GM23338 (cell line): ENCODE measurements around the gene SPARC. TPM values are rescaled to one million over a fixed set of nuclear protein-coding genes. Genes with fewer than 3 reads are reported as not detected.

Experiments used
- ATAC-seq: fragments of 200-7000 bp; cut with Tn5 transposase; 3 replicates; pipeline ENCODE4 v1.9.1; 2020
- DNase-seq: peaks from one replicate; pipeline ENCODE4 v3.0.0-alpha.2; 2015; ENCODE audit warnings: low spot score
- H2AFZ ChIP-seq: fragments of 200-600 bp; sonication (generic); 2 replicates; pipeline ENCODE4 v1.8.0; 2016; ENCODE audit warnings: antibody characterized with exemption, mild to moderate bottlenecking, moderate library complexity
- H3F3A ChIP-seq: fragments of 200-600 bp; sonication (generic); replicated peaks from 2 replicates; pipeline ENCODE4 v1.8.0; 2017; ENCODE audit warnings: antibody characterized with exemption, mixed run types, low read depth
- H3K27ac ChIP-seq: fragments of 200-600 bp; sonication (generic); 2 replicates; pipeline ENCODE4 v1.6.1; 2016; ENCODE audit warnings: low read depth
- H3K27me3 ChIP-seq: fragments of 200-600 bp; sonication (generic); 2 replicates; pipeline ENCODE4 v1.8.0; 2016; ENCODE audit warnings: mild to moderate bottlenecking, mixed run types, moderate library complexity; ENCODE audit not compliant: insufficient read depth
- H3K36me3 ChIP-seq: fragments of 200-600 bp; sonication (generic); 2 replicates; pipeline ENCODE4 v1.8.0; 2016; ENCODE audit warnings: mild to moderate bottlenecking; ENCODE audit not compliant: insufficient read depth
- H3K4me1 ChIP-seq: fragments of 200-600 bp; sonication (generic); 2 replicates; pipeline ENCODE4 v1.8.0; 2016; ENCODE audit warnings: mild to moderate bottlenecking, moderate library complexity; ENCODE audit not compliant: insufficient read depth
- H3K4me2 ChIP-seq: fragments of 200-600 bp; sonication (generic); 2 replicates; pipeline ENCODE4 v1.7.1; 2017; ENCODE audit warnings: mixed run types
- H3K4me3 ChIP-seq: fragments of 200-600 bp; sonication (generic); 2 replicates; pipeline ENCODE4 v1.6.1; 2016; ENCODE audit warnings: mixed run types
- H3K79me2 ChIP-seq: fragments of 200-600 bp; sonication (generic); replicated peaks from 2 replicates; pipeline ENCODE4 v1.8.0; 2017; ENCODE audit warnings: mild to moderate bottlenecking; ENCODE audit not compliant: insufficient read depth
- H3K9me2 ChIP-seq: fragments of 200-600 bp; sonication (generic); 2 replicates; pipeline ENCODE4 v1.8.0; 2017; ENCODE audit not compliant: insufficient read depth
- H4K20me1 ChIP-seq: fragments of 200-600 bp; sonication (generic); replicated peaks from 2 replicates; pipeline ENCODE4 v1.8.0; 2017; ENCODE audit warnings: mild to moderate bottlenecking; ENCODE audit not compliant: insufficient read depth
- H3K27ac Mint-ChIP-seq: 2 replicates; pipeline ENCODE4 v1.8.0; 2020; ENCODE audit warnings: inconsistent platforms, mild to moderate bottlenecking, moderate library complexity, mixed read lengths
- H3K27me3 Mint-ChIP-seq: 3 replicates; pipeline ENCODE4 v1.8.0; 2022; ENCODE audit warnings: low read depth, mild to moderate bottlenecking, moderate library complexity, mixed read lengths, inconsistent platforms; ENCODE audit not compliant: insufficient read depth, poor library complexity
- H3K36me3 Mint-ChIP-seq: 3 replicates; pipeline ENCODE4 v1.8.0; 2021; ENCODE audit warnings: low read depth, mild to moderate bottlenecking, inconsistent platforms, moderate library complexity, mixed read lengths
- H3K4me1 Mint-ChIP-seq: 3 replicates; pipeline ENCODE4 v1.8.0; 2020; ENCODE audit warnings: mild to moderate bottlenecking, inconsistent platforms, mixed read lengths
- H3K4me3 Mint-ChIP-seq: 3 replicates; pipeline ENCODE4 v1.8.0; 2021; ENCODE audit warnings: moderate library complexity, mild to moderate bottlenecking, inconsistent platforms, mixed read lengths
- H3K9me3 Mint-ChIP-seq: 3 replicates; pipeline ENCODE4 v1.8.0; 2020; ENCODE audit warnings: moderate library complexity, mild to moderate bottlenecking, inconsistent platforms, mixed read lengths
- CREB1 ChIP-seq: fragments of 250-450 bp; sonication (Bioruptor Pico); IDR thresholded peaks from 2 replicates; pipeline ENCODE4 v1.5.0; 2020; ENCODE audit warnings: low read depth, mild to moderate bottlenecking, moderate library complexity
- EZH2 ChIP-seq: fragments of 200-600 bp; sonication (generic); IDR thresholded peaks from one replicate; pipeline ENCODE4 v1.8.0; 2017; ENCODE audit warnings: antibody characterized with exemption, mild to moderate bottlenecking, low read depth; ENCODE audit not compliant: unreplicated experiment
- EZH2phosphoT487 ChIP-seq: fragments of 200-600 bp; sonication (generic); IDR thresholded peaks from one replicate; pipeline ENCODE4 v1.8.1; 2018; ENCODE audit warnings: antibody characterized with exemption; ENCODE audit not compliant: unreplicated experiment
- JUNB ChIP-seq: IDR thresholded peaks from one replicate; pipeline ENCODE4 v1.6.1; 2016; ENCODE audit warnings: antibody characterized with exemption; ENCODE audit not compliant: unreplicated experiment
- NANOG ChIP-seq: IDR thresholded peaks from 2 replicates; pipeline ENCODE4 v1.6.1; 2016; ENCODE audit warnings: antibody characterized with exemption, borderline replicate concordance
- POLR2AphosphoS5 ChIP-seq: IDR thresholded peaks from 2 replicates; pipeline ENCODE4 v1.6.1; 2016; ENCODE audit warnings: antibody characterized with exemption, low read depth
- STAT1 ChIP-seq: IDR thresholded peaks from one replicate; pipeline ENCODE4 v1.6.1; 2016; ENCODE audit warnings: antibody characterized with exemption; ENCODE audit not compliant: unreplicated experiment
- ZNF114 ChIP-seq: fragments of 250-450 bp; sonication (Bioruptor Pico); IDR thresholded peaks from 2 replicates; pipeline ENCODE4 v1.5.0; 2020; ENCODE audit warnings: mild to moderate bottlenecking, moderate library complexity
- ZNF331 ChIP-seq: fragments of 250-450 bp; sonication (Bioruptor Pico); IDR thresholded peaks from 2 replicates; pipeline ENCODE4 v1.5.0; 2020; ENCODE audit warnings: low read depth, mild to moderate bottlenecking, moderate library complexity
- polyA plus RNA-seq: library from polyadenylated mRNA; unstranded; fragments of >200 nt; fragmentation: Nextera tagmentation; extraction: Ambion mirVana; gene quantifications from 2 replicates; pipeline ENCODE4 v1.2.1, GENCODE V29; 2016
- total RNA-seq: library from RNA; depleted of rRNA; stranded (reverse); fragments of >200 nt; shearing (Covaris generic); gene quantifications from 2 replicates; pipeline ENCODE4 v1.2.3, GENCODE V29; 2014
- TF ChIP-seq, protein P1 (sequence below): fragments of 250-450 bp; sonication (Bioruptor Pico); IDR thresholded peaks from 2 replicates; pipeline ENCODE4 v1.5.0; 2020; ENCODE audit warnings: mild to moderate bottlenecking, moderate library complexity
- TF ChIP-seq, protein P2 (sequence below), 2 experiments: fragments of 200-600 bp in 1 of 2; sonication (generic) in 1 of 2; conservative IDR thresholded peaks; 2 replicates each; pipeline versions ENCODE4 v1.5.1 to v1.6.1; 2016 to 2017; ENCODE audit warnings: antibody characterized with exemption in 2 of 2, low read depth in 2 of 2, mild to moderate bottlenecking in 2 of 2, moderate library complexity in 1 of 2
- TF ChIP-seq, protein P3 (sequence below): IDR thresholded peaks from one replicate; pipeline ENCODE4 v1.6.1; 2018; ENCODE audit warnings: antibody characterized with exemption; ENCODE audit not compliant: unreplicated experiment
- TF ChIP-seq, protein P4 (sequence below): IDR thresholded peaks from 2 replicates; pipeline ENCODE4 v1.6.1; 2016; ENCODE audit warnings: antibody characterized with exemption

The SPARC gene
- total and polyA plus RNA-seq, 2 experiments from 2014 or later = 218 to 225 TPM

DNA sequence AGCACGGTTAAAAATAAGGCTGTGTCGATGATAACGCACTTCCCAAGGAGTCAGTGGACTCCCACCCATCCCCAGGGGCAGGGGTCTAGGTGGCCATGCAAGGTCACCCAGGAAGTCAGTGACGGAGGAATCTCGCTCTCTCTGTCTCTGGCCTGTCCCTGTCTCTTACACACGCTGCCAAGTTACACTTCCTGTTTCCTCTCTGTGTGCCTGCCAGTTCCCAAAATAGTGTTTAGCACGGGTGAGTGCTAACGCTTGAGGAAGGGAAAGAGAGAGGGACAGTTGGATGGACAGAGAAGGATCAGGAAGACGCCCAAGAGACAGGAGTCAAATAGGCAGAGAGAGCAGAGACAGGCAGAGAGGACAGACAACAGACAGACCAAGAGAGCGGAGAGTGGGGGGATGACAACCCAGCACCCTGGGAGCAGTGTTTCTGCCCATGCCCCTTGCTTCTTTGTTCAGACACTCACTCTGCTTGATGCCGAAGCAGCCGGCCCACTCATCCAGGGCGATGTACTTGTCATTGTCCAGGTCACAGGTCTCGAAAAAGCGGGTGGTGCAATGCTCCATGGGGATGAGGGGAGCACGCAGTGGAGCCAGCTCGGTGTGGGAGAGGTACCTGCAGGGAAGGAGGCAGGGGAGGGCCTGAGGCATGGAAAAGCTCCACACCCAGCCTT is 23.0 kb downstream of the SPARC start:
- H3K27ac ChIP-seq = no peak overlapping the region
- H2AFZ ChIP-seq = no peak overlapping the region
- H3K36me3 Mint-ChIP-seq = peaks cover 59% of the 10 kb centered on the region
- H3K9me3 Mint-ChIP-seq = no peaks in the 10 kb centered on the region
- ATAC-seq (no peak), DNase-seq (no peak)
- H4K20me1 ChIP-seq = no peaks in the 10 kb centered on the region
- peaks cover 8% of the 10 kb centered on the region for H3K27me3 Mint-ChIP-seq
- no peaks in the 10 kb centered on the region for H3K27me3 ChIP-seq
- no peaks in the 10 kb centered on the region for H3K4me1 ChIP-seq
- H3K27ac Mint-ChIP-seq = no peak overlapping the region
- peaks cover 11% of the 10 kb centered on the region for H3K4me1 Mint-ChIP-seq
- no peak overlapping the region for H3K4me3 Mint-ChIP-seq
- TF ChIP-seq NANOG = no peak
- no peak for TF ChIP-seq CREB1 (CRISPR knock-in tag)
- TF ChIP-seq EZH2phosphoT487 = no peak
- no peak for TF ChIP-seq ZNF114 (CRISPR knock-in tag)
- TF ChIP-seq POLR2AphosphoS5 = no peak
- TF ChIP-seq ZNF331 = no peak
- TF ChIP-seq STAT1 = no peak
- TF ChIP-seq, protein P1, sequence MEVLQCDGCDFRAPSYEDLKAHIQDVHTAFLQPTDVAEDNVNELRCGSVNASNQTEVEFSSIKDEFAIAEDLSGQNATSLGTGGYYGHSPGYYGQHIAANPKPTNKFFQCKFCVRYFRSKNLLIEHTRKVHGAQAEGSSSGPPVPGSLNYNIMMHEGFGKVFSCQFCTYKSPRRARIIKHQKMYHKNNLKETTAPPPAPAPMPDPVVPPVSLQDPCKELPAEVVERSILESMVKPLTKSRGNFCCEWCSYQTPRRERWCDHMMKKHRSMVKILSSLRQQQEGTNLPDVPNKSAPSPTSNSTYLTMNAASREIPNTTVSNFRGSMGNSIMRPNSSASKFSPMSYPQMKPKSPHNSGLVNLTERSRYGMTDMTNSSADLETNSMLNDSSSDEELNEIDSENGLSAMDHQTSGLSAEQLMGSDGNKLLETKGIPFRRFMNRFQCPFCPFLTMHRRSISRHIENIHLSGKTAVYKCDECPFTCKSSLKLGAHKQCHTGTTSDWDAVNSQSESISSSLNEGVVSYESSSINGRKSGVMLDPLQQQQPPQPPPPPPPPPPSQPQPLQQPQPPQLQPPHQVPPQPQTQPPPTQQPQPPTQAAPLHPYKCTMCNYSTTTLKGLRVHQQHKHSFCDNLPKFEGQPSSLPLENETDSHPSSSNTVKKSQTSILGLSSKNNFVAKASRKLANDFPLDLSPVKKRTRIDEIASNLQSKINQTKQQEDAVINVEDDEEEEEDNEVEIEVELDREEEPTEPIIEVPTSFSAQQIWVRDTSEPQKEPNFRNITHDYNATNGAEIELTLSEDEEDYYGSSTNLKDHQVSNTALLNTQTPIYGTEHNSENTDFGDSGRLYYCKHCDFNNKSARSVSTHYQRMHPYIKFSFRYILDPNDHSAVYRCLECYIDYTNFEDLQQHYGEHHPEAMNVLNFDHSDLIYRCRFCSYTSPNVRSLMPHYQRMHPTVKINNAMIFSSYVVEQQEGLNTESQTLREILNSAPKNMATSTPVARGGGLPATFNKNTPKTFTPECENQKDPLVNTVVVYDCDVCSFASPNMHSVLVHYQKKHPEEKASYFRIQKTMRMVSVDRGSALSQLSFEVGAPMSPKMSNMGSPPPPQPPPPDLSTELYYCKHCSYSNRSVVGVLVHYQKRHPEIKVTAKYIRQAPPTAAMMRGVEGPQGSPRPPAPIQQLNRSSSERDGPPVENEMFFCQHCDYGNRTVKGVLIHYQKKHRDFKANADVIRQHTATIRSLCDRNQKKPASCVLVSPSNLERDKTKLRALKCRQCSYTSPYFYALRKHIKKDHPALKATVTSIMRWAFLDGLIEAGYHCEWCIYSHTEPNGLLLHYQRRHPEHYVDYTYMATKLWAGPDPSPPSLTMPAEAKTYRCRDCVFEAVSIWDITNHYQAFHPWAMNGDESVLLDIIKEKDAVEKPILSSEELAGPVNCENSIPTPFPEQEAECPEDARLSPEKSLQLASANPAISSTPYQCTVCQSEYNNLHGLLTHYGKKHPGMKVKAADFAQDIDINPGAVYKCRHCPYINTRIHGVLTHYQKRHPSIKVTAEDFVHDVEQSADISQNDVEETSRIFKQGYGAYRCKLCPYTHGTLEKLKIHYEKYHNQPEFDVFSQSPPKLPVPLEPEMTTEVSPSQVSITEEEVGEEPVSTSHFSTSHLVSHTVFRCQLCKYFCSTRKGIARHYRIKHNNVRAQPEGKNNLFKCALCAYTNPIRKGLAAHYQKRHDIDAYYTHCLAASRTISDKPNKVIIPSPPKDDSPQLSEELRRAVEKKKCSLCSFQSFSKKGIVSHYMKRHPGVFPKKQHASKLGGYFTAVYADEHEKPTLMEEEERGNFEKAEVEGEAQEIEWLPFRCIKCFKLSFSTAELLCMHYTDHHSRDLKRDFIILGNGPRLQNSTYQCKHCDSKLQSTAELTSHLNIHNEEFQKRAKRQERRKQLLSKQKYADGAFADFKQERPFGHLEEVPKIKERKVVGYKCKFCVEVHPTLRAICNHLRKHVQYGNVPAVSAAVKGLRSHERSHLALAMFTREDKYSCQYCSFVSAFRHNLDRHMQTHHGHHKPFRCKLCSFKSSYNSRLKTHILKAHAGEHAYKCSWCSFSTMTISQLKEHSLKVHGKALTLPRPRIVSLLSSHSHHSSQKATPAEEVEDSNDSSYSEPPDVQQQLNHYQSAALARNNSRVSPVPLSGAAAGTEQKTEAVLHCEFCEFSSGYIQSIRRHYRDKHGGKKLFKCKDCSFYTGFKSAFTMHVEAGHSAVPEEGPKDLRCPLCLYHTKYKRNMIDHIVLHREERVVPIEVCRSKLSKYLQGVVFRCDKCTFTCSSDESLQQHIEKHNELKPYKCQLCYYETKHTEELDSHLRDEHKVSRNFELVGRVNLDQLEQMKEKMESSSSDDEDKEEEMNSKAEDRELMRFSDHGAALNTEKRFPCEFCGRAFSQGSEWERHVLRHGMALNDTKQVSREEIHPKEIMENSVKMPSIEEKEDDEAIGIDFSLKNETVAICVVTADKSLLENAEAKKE (CRISPR knock-in tag) = no peak
- TF ChIP-seq, protein P2, sequence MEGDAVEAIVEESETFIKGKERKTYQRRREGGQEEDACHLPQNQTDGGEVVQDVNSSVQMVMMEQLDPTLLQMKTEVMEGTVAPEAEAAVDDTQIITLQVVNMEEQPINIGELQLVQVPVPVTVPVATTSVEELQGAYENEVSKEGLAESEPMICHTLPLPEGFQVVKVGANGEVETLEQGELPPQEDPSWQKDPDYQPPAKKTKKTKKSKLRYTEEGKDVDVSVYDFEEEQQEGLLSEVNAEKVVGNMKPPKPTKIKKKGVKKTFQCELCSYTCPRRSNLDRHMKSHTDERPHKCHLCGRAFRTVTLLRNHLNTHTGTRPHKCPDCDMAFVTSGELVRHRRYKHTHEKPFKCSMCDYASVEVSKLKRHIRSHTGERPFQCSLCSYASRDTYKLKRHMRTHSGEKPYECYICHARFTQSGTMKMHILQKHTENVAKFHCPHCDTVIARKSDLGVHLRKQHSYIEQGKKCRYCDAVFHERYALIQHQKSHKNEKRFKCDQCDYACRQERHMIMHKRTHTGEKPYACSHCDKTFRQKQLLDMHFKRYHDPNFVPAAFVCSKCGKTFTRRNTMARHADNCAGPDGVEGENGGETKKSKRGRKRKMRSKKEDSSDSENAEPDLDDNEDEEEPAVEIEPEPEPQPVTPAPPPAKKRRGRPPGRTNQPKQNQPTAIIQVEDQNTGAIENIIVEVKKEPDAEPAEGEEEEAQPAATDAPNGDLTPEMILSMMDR (conservative IDR thresholded peaks at IDR 0.05; ENCODE audit: low read depth in 2 of 2) = no peak
- TF ChIP-seq EZH2 = no peak
- TF ChIP-seq, protein P3, sequence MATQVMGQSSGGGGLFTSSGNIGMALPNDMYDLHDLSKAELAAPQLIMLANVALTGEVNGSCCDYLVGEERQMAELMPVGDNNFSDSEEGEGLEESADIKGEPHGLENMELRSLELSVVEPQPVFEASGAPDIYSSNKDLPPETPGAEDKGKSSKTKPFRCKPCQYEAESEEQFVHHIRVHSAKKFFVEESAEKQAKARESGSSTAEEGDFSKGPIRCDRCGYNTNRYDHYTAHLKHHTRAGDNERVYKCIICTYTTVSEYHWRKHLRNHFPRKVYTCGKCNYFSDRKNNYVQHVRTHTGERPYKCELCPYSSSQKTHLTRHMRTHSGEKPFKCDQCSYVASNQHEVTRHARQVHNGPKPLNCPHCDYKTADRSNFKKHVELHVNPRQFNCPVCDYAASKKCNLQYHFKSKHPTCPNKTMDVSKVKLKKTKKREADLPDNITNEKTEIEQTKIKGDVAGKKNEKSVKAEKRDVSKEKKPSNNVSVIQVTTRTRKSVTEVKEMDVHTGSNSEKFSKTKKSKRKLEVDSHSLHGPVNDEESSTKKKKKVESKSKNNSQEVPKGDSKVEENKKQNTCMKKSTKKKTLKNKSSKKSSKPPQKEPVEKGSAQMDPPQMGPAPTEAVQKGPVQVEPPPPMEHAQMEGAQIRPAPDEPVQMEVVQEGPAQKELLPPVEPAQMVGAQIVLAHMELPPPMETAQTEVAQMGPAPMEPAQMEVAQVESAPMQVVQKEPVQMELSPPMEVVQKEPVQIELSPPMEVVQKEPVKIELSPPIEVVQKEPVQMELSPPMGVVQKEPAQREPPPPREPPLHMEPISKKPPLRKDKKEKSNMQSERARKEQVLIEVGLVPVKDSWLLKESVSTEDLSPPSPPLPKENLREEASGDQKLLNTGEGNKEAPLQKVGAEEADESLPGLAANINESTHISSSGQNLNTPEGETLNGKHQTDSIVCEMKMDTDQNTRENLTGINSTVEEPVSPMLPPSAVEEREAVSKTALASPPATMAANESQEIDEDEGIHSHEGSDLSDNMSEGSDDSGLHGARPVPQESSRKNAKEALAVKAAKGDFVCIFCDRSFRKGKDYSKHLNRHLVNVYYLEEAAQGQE = no peak
- TF ChIP-seq, protein P4, sequence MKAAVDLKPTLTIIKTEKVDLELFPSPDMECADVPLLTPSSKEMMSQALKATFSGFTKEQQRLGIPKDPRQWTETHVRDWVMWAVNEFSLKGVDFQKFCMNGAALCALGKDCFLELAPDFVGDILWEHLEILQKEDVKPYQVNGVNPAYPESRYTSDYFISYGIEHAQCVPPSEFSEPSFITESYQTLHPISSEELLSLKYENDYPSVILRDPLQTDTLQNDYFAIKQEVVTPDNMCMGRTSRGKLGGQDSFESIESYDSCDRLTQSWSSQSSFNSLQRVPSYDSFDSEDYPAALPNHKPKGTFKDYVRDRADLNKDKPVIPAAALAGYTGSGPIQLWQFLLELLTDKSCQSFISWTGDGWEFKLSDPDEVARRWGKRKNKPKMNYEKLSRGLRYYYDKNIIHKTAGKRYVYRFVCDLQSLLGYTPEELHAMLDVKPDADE = no peak
- no peak for TF ChIP-seq JUNB
- no peaks in the 10 kb centered on the region for H3K79me2 ChIP-seq
- H3F3A ChIP-seq = no peaks in the 10 kb centered on the region
- H3K36me3 ChIP-seq = peaks cover 16% of the 10 kb centered on the region; the same call in 1 of the 2 replicates
- H3K9me2 ChIP-seq = no peaks in the 10 kb centered on the region
- H3K4me2 ChIP-seq = no peak overlapping the region
- no peak overlapping the region for H3K4me3 ChIP-seq
